Measurements from ENCODE around the gene GRIA2.

- TF ChIP-seq CTCF (IDR thresholded peaks at IDR 0.05) = no peak
- no peak for TF ChIP-seq POLR2A (IDR thresholded peaks at IDR 0.05)
Measured at GRCh38 chr4:157219711-157220370, 687 bp upstream of the GRIA2 start.
